CD4-positive, alpha-beta T cell treated with Interleukin-15 for 4 hours (primary cell): ENCODE results near the gene TXNDC17.
"Not testable (repeated sequence)": the region's sequence is repeated elsewhere in the genome, so short reads cannot be mapped to it uniquely, and the experiment has no call there.

Experiments
- DNase-seq: peaks from one replicate; pipeline ENCODE4 v3.0.0-alpha.2; 2020; ENCODE audit warnings: low spot score

TXNDC17 gene

DNA sequence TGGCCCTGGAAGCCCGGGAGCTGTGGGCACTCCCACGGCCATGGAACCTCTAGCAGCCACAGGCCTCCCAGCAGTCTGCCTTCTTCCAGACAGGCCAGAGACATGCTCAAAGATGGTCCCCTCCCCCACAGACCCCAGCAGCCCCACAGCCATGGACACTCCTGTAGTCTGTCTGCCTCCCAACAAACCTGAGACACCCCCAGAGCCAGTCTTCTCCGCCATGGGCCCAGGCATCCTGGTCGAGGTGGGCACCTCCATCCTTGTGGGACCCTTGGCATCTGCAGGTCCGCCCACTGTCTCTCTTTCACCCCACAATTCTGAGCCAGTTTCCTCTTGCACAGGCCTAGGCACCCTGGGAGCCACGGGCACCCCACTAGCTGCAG, 3.4 kb upstream of the TXNDC17 start:
- DNase-seq: no peak

DNA sequence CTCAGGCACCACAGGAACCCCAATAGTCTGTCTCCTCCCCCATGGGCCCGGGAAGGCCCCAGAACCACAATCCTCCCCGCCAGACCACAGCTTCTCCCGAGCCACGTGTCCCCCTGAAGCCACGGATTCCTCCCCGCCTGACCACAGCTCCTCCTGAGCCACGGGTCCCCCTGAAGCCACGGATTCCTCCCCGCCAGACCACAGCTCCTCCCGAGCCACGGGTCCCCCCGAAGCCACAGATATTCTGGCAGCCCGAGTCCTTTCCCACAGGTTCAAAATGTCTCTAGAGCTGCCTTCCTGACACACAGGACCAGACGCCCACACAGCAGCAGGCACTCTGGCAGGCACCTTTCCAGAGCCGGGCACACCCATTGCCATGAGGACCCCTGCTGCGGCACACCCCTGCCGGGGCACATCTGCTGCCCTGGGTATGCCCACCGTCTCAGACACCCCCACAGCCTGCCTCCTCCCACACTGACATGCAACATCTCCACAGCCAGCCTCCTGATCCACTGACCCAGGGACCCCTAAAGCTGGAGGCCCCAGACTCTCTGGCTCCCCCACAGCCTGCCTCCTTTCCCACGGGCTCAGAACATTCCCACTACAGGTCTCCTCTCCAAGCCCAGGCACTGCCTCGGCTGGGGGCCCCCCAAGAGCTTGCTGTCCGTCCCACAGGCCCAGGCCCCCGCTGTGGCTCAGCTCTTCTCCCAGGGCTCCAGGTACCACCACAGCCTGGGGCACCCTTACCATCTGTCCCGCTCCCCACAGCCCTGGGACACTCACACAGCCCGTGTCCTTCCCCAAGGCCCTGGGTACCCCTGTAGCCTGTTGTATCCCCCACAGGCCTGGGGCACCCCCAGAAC, 2.6 kb upstream of the TXNDC17 start:
- no peak for DNase-seq

GRCh38 chr17:6639014-6639585, 1.8 kb upstream of the TXNDC17 start:
- DNase-seq: no peak

GRCh38 chr17:6639586-6640535, 999 bp upstream of the TXNDC17 start:
- no peak for DNase-seq

GRCh38 chr17:6641247-6641863, 495 bp downstream of the TXNDC17 start:
- DNase-seq: no peak

- no peak for DNase-seq
These were observed 1.7 kb downstream of the TXNDC17 start for GRCh38 chr17:6642592-6642991.

DNA sequence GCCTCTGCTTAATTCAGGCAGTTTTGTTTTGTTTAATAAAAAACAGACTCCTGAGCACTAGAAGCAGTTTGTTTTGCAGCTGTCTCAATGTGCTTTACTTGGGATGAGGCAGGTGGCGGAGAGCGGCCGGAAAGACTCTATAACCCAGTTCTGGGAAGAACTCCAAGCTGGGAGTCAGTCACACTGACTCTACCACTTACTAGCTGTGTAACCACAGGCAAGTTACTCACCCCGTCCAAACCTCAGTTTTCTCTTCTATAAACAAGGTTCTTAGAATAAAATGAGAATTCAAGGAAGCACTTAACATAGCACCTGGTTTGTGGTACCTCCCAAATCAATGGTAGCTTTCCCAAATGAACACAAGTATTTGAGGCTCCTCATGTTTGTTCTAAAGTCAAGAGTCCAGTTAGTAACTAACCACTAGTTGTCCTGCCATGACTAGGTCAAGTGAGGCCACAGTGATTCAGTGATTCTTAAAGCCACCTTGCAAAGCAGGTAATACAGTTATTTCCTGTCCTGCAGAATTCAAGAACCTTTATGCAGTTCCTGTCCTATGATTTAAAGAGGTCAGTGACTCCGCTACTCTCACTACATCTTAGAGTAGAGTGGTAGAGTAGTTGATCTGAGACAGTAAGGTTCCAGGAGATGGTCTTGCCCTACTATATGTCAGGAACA, 2.7 kb downstream of the TXNDC17 start:
- peak; percentile 45 for DNase-seq

DNA sequence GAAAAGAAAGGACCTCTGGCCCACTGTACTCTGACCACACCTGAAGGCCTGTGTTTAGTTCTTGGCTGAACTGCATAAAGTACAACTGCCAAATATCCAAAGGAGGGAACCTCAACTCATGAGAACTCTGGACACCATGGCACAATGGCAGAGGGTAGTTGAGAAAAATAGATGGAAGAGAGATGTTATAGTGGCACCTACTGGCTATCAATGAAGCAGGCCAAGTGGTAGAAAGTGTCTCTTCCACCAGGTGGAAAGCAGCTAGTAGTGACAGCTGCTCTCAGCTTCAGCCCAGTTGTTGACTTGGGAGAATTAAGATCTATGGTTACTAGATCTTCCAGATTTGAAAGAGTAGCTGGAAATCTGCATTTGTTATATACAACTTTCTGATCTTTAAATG, 7.3 kb downstream of the TXNDC17 start:
- DNase-seq: no peak

DNA sequence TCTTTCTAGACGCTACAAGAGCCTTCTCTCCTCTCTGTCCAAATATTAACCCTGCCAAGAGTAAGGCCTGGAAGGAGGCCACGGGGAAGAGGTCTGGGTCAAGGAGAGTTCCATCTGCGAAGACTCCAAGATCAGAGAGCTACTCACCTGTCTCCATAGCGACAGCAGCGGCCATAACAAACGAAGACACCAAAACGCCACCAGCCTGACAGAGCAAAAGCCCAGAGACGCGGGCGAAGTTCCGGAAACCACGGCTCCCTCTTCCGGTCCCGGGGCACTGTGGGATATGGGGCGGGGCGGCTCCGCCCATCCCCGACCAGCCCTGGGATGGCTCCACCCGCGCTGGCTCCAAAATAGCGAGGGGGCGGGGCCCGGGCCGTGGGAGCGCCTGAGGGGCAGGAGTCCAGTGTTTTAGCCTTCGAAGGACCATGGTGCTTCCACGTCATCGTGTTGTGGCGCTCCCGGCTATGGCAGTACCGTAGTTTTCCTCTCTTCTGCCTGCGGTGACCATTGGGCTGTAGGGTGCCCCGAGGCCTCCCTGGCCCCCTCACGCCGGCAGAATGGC, 10.6 kb downstream of the TXNDC17 start, which contains the start of the genes C17orf100 and MED31:
TSS of gene C17orf100 (plus strand) at position 409 of the 565 bp plus-strand sequence. CDS start at position 561, 152 bp downstream.
TSS of gene MED31 (minus strand) at position 252 of the 565 bp plus-strand sequence. CDS start at position 175, 77 bp downstream.
- peak; percentile 95 for DNase-seq

- no peak for DNase-seq
These were observed 11.1 kb downstream of the TXNDC17 start for GRCh38 chr17:6651919-6652452.

GRCh38 chr17:6654841-6655731, 14.2 kb downstream of the TXNDC17 start:
- no peak for DNase-seq

GRCh38 chr17:6655732-6656361, 15.0 kb downstream of the TXNDC17 start:
- not testable (repeated sequence) for DNase-seq

DNA sequence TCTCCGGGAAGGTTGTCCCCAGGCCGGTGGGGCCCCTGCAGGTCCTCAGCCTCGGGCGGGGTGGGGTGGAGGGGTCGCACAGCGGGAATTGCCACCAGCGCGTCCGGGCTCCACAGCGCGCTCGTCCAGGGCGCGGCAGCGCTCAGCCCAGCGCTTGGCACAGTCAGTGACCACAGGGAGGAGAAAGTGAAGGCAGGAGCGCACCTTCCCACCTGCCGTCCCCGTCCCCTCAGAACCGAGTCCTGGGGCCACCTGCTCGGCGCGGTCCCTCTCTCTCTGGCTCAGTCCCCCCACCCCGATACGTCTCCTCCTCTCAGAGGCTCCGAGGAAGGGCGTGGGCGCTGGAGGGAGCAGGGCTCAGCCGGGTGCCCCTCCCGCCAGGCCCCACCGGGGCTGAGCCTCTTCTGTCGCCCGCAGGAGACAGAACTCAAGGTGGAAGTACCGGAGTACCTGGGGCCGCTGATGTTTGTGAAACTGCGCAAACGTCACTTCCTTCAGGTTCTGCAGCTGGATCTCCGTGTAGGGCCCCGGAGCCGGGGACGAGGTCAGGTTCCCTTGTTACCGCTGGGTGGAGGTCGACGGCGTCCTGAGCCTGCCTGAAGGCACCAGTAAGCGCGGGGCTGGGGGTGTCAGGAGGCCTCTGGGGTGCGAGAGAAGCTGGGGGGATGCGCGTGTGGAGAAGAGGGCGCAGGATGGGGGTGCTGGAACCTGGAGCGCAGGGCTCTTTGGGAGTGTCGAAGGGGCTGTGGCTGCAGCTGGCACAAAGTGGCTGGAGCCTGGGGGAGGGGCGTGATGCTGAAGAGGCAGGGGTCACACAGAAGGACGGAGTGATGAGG, 16.2 kb downstream of the TXNDC17 start:
- peak; percentile 58 for DNase-seq

GRCh38 chr17:6657633-6658287, 16.9 kb downstream of the TXNDC17 start:
- DNase-seq: no peak

DNA sequence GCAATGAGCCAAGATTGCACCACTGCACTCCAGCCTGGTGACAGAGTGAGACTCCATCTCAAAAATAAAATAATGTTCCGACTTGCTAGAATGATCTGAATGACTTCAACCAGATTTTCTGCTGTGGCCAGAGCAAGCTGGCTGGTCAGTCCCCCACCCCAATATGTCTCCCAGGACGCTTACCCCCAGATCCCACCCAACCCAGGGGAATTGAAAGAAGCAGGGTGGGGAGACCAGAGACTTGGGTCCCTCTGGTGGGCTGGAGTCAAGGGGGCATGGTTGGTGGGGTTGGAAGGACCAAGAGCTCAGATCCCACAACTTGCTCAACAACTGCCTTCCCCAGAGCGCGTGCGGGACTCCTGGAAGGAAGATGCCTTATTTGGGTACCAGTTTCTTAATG, 17.6 kb downstream of the TXNDC17 start:
- DNase-seq: not testable (repeated sequence)

DNA sequence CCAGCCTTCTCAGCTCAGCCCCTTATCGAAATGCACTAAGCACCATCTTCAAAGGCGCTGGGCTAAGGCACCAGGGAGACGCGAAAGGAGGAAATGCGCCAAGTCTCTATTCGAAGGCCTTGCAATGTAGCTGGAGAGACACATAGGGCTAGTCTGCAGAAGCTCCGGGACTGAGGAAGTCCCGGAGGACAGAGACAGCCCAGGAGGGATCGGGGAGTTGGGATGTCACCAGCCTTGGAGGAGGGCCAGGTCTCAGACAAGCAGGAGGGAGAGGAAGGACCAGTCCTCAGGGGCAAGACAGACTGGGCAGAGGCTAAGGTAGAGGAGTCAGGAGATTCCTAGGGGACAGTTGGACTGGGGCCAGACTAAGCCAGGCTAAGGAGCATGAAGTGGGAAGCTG, 19.2 kb downstream of the TXNDC17 start:
- no peak for DNase-seq

DNA sequence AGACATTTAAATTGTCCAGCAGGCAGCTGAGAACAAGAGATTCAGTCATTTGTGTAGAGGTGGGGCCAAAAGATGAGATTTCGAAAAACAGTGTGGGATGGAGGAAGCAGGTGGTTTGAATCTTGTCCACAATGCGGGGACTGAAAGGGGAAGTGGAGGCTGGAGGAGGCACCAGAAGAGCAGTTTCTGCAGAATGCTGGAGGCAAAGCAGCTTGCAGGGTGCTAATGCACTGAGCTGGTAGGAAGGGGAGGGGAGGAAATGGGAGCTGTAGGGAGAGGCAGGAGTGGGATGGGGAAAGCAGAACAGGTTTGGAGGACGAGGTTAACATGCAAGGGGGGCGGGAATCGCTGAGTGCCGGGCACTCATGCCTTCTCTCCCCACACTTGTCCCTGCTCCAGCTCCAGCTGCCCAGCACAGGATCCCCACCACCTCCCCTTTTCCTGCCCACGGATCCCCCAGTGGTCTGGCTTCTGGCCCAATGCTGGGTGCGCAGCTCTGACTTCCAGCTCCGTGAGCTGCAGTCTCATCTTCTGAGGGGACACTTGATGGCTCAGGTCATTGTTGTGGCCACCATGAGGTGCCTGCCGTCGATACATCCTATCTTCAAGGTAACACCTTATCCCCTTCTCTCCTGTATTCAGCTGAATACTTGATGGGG, 20.1 kb downstream of the TXNDC17 start:
- DNase-seq: no peak
